ENCODE measurements around the gene MC2R. TPM values are rescaled to one million over a fixed set of nuclear protein-coding genes. Genes with fewer than 3 reads are reported as not detected.

The MC2R gene
- total RNA-seq, 1 experiment from 2014 or later = not detected

GRCh38 chr18:13923221-13923620, 7.9 kb upstream of the MC2R start:
- no peaks in the 10 kb centered on the region for H4K20me1 ChIP-seq (ENCODE audit: insufficient read depth, low read depth, low read length)
- H3K79me2 ChIP-seq (ENCODE audit: low read length) = no peaks in the 10 kb centered on the region
- no peaks in the 10 kb centered on the region for H3K36me3 ChIP-seq (ENCODE audit: insufficient read depth, low read length)
- DNase-seq = no peak
- H3K9me2 ChIP-seq (replicated peaks; ENCODE audit: insufficient read depth, low read length) = no peaks in the 10 kb centered on the region
- H3K27me3 ChIP-seq (ENCODE audit: low read length) = no peaks in the 10 kb centered on the region
- no peak overlapping the region for H3K9ac ChIP-seq (ENCODE audit: low read length)
- H3K27ac ChIP-seq (ENCODE audit: low read length) = no peak overlapping the region
- H3K4me2 ChIP-seq (ENCODE audit: low read depth, low read length, poor library complexity, severe bottlenecking) = no peak overlapping the region
- H3K4me3 ChIP-seq (ENCODE audit: low read length) = no peak overlapping the region
- peaks cover 9% of the 10 kb centered on the region for H3K4me1 ChIP-seq (ENCODE audit: low read length)
- H3K9me3 ChIP-seq (ENCODE audit: low read length) = no peaks in the 10 kb centered on the region
- no peak overlapping the region for H2AFZ ChIP-seq (ENCODE audit: low read length)

- H4K20me1 ChIP-seq (ENCODE audit: insufficient read depth, low read depth, low read length) = no peaks in the 10 kb centered on the region
- no peak overlapping the region for H3K27ac ChIP-seq (ENCODE audit: low read length)
- no peak overlapping the region for H3K4me3 ChIP-seq (ENCODE audit: low read length)
- H2AFZ ChIP-seq (ENCODE audit: low read length) = no peak overlapping the region
- DNase-seq = no peak
- H3K9me2 ChIP-seq (replicated peaks; ENCODE audit: insufficient read depth, low read length) = no peaks in the 10 kb centered on the region
- no peaks in the 10 kb centered on the region for H3K36me3 ChIP-seq (ENCODE audit: insufficient read depth, low read length)
- no peaks in the 10 kb centered on the region for H3K27me3 ChIP-seq (ENCODE audit: low read length)
- no peaks in the 10 kb centered on the region for H3K79me2 ChIP-seq (ENCODE audit: low read length)
- no peak overlapping the region for H3K4me2 ChIP-seq (ENCODE audit: low read depth, low read length, poor library complexity, severe bottlenecking)
- no peaks in the 10 kb centered on the region for H3K4me1 ChIP-seq (ENCODE audit: low read length)
- H3K9ac ChIP-seq (ENCODE audit: low read length) = no peak overlapping the region
- no peaks in the 10 kb centered on the region for H3K9me3 ChIP-seq (ENCODE audit: low read length)
Observed at GRCh38 chr18:13918898-13919297, 3.6 kb upstream of the MC2R start.

GRCh38 chr18:13917401-13917800, 2.1 kb upstream of the MC2R start:
- no peaks in the 10 kb centered on the region for H3K79me2 ChIP-seq (ENCODE audit: low read length)
- H3K9ac ChIP-seq (ENCODE audit: low read length) = no peak overlapping the region
- H3K36me3 ChIP-seq (ENCODE audit: insufficient read depth, low read length) = no peaks in the 10 kb centered on the region
- no peaks in the 10 kb centered on the region for H3K9me2 ChIP-seq (replicated peaks; ENCODE audit: insufficient read depth, low read length)
- H4K20me1 ChIP-seq (ENCODE audit: insufficient read depth, low read depth, low read length) = no peaks in the 10 kb centered on the region
- H2AFZ ChIP-seq (ENCODE audit: low read length) = no peak overlapping the region
- no peaks in the 10 kb centered on the region for H3K27me3 ChIP-seq (ENCODE audit: low read length)
- H3K27ac ChIP-seq (ENCODE audit: low read length) = no peak overlapping the region
- DNase-seq = no peak
- no peak overlapping the region for H3K4me3 ChIP-seq (ENCODE audit: low read length)
- no peak overlapping the region for H3K4me2 ChIP-seq (ENCODE audit: low read depth, low read length, poor library complexity, severe bottlenecking)
- no peaks in the 10 kb centered on the region for H3K9me3 ChIP-seq (ENCODE audit: low read length)
- no peaks in the 10 kb centered on the region for H3K4me1 ChIP-seq (ENCODE audit: low read length)

- DNase-seq = no peak
- H3K27me3 ChIP-seq (ENCODE audit: low read length) = no peaks in the 10 kb centered on the region
Observed at GRCh38 chr18:13916559-13916958, 1.2 kb upstream of the MC2R start.

GRCh38 chr18:13915995-13916431, 677 bp upstream of the MC2R start:
- Histone ChIP-seq H3K9ac (ENCODE audit: low read length) (no peak overlapping the region), H3K9me3 (ENCODE audit: low read length) (no peaks in the 10 kb centered on the region), H3K4me3 (ENCODE audit: low read length) (no peak overlapping the region), H3K27me3 (ENCODE audit: low read length) (no peaks in the 10 kb centered on the region), H4K20me1 (ENCODE audit: insufficient read depth, low read depth, low read length) (no peaks in the 10 kb centered on the region), H3K36me3 (ENCODE audit: insufficient read depth, low read length) (no peaks in the 10 kb centered on the region), H3K79me2 (ENCODE audit: low read length) (no peaks in the 10 kb centered on the region), H3K9me2 (replicated peaks; ENCODE audit: insufficient read depth, low read length) (no peaks in the 10 kb centered on the region), H3K4me2 (ENCODE audit: low read depth, low read length, poor library complexity, severe bottlenecking) (no peak overlapping the region), H2AFZ (ENCODE audit: low read length) (no peak overlapping the region), H3K4me1 (ENCODE audit: low read length) (no peaks in the 10 kb centered on the region), H3K27ac (ENCODE audit: low read length) (no peak overlapping the region)
- no peak for DNase-seq

More at GRCh38 chr18:13916559-13916958, 1.2 kb upstream of the MC2R start:
- Histone ChIP-seq H3K36me3 (ENCODE audit: insufficient read depth, low read length) (no peaks in the 10 kb centered on the region), H3K79me2 (ENCODE audit: low read length) (no peaks in the 10 kb centered on the region), H3K9me3 (ENCODE audit: low read length) (no peaks in the 10 kb centered on the region), H4K20me1 (ENCODE audit: insufficient read depth, low read depth, low read length) (no peaks in the 10 kb centered on the region), H3K4me1 (ENCODE audit: low read length) (no peaks in the 10 kb centered on the region), H3K9ac (ENCODE audit: low read length) (no peak overlapping the region), H3K4me3 (ENCODE audit: low read length) (no peak overlapping the region), H3K27ac (ENCODE audit: low read length) (no peak overlapping the region), H3K9me2 (replicated peaks; ENCODE audit: insufficient read depth, low read length) (no peaks in the 10 kb centered on the region), H3K4me2 (ENCODE audit: low read depth, low read length, poor library complexity, severe bottlenecking) (no peak overlapping the region), H2AFZ (ENCODE audit: low read length) (no peak overlapping the region)

- H3K9ac ChIP-seq (ENCODE audit: low read length) = no peak overlapping the region
Observed at GRCh38 chr18:13914756-13915155, 580 bp downstream of the MC2R start.

GRCh38 chr18:13914170-13914569, 1.2 kb downstream of the MC2R start:
- Histone ChIP-seq H3K79me2 (ENCODE audit: low read length) (no peaks in the 10 kb centered on the region), H3K9me2 (replicated peaks; ENCODE audit: insufficient read depth, low read length) (no peaks in the 10 kb centered on the region), H3K9me3 (ENCODE audit: low read length) (no peaks in the 10 kb centered on the region), H3K4me1 (ENCODE audit: low read length) (no peaks in the 10 kb centered on the region), H2AFZ (ENCODE audit: low read length) (no peak overlapping the region), H3K36me3 (ENCODE audit: insufficient read depth, low read length) (no peaks in the 10 kb centered on the region), H3K27me3 (ENCODE audit: low read length) (no peaks in the 10 kb centered on the region), H3K27ac (ENCODE audit: low read length) (no peak overlapping the region), H4K20me1 (ENCODE audit: insufficient read depth, low read depth, low read length) (no peaks in the 10 kb centered on the region), H3K4me2 (ENCODE audit: low read depth, low read length, poor library complexity, severe bottlenecking) (no peak overlapping the region), H3K4me3 (ENCODE audit: low read length) (no peak overlapping the region), H3K9ac (ENCODE audit: low read length) (no peak overlapping the region)
- DNase-seq = no peak

More at GRCh38 chr18:13914756-13915155, 580 bp downstream of the MC2R start:
- Histone ChIP-seq H3K4me1 (ENCODE audit: low read length) (no peaks in the 10 kb centered on the region), H2AFZ (ENCODE audit: low read length) (no peak overlapping the region), H3K27me3 (ENCODE audit: low read length) (no peaks in the 10 kb centered on the region), H3K9me2 (replicated peaks; ENCODE audit: insufficient read depth, low read length) (no peaks in the 10 kb centered on the region), H3K4me3 (ENCODE audit: low read length) (no peak overlapping the region), H3K79me2 (ENCODE audit: low read length) (no peaks in the 10 kb centered on the region), H3K36me3 (ENCODE audit: insufficient read depth, low read length) (no peaks in the 10 kb centered on the region), H3K4me2 (ENCODE audit: low read depth, low read length, poor library complexity, severe bottlenecking) (no peak overlapping the region), H3K27ac (ENCODE audit: low read length) (no peak overlapping the region), H4K20me1 (ENCODE audit: insufficient read depth, low read depth, low read length) (no peaks in the 10 kb centered on the region), H3K9me3 (ENCODE audit: low read length) (no peaks in the 10 kb centered on the region)
- DNase-seq = no peak

- Histone ChIP-seq H3K27me3 (ENCODE audit: low read length) (no peaks in the 10 kb centered on the region), H3K4me1 (ENCODE audit: low read length) (no peaks in the 10 kb centered on the region), H4K20me1 (ENCODE audit: insufficient read depth, low read depth, low read length) (no peaks in the 10 kb centered on the region), H3K9me3 (ENCODE audit: low read length) (no peaks in the 10 kb centered on the region), H3K36me3 (ENCODE audit: insufficient read depth, low read length) (no peaks in the 10 kb centered on the region), H3K4me2 (ENCODE audit: low read depth, low read length, poor library complexity, severe bottlenecking) (no peak overlapping the region), H2AFZ (ENCODE audit: low read length) (no peak overlapping the region), H3K4me3 (ENCODE audit: low read length) (no peak overlapping the region), H3K27ac (ENCODE audit: low read length) (no peak overlapping the region), H3K9ac (ENCODE audit: low read length) (no peak overlapping the region), H3K79me2 (ENCODE audit: low read length) (no peaks in the 10 kb centered on the region), H3K9me2 (replicated peaks; ENCODE audit: insufficient read depth, low read length) (no peaks in the 10 kb centered on the region)
- DNase-seq = no peak
Observed at GRCh38 chr18:13913205-13913604, 2.1 kb downstream of the MC2R start.

- H3K36me3 ChIP-seq (ENCODE audit: insufficient read depth, low read length) = no peaks in the 10 kb centered on the region
- no peaks in the 10 kb centered on the region for H3K79me2 ChIP-seq (ENCODE audit: low read length)
- no peak overlapping the region for H3K27ac ChIP-seq (ENCODE audit: low read length)
- DNase-seq = no peak
- no peak overlapping the region for H3K4me3 ChIP-seq (ENCODE audit: low read length)
- no peak overlapping the region for H3K9ac ChIP-seq (ENCODE audit: low read length)
- no peaks in the 10 kb centered on the region for H3K9me2 ChIP-seq (replicated peaks; ENCODE audit: insufficient read depth, low read length)
- H3K27me3 ChIP-seq (ENCODE audit: low read length) = no peaks in the 10 kb centered on the region
- no peaks in the 10 kb centered on the region for H3K4me1 ChIP-seq (ENCODE audit: low read length)
- no peaks in the 10 kb centered on the region for H3K9me3 ChIP-seq (ENCODE audit: low read length)
- H4K20me1 ChIP-seq (ENCODE audit: insufficient read depth, low read depth, low read length) = no peaks in the 10 kb centered on the region
- no peak overlapping the region for H3K4me2 ChIP-seq (ENCODE audit: low read depth, low read length, poor library complexity, severe bottlenecking)
- H2AFZ ChIP-seq (ENCODE audit: low read length) = no peak overlapping the region
Observed at GRCh38 chr18:13912601-13913000, 2.7 kb downstream of the MC2R start.

Data from Karpas-422 (cell line).